ENCODE data around the gene GABPB2.

Gene GABPB2

GRCh38 chr1:151051356-151052009 is 19.1 kb upstream of the GABPB2 start:
- Mint-ChIP-seq H3K9me3 (no peaks in the 10 kb centered on the region), H3K4me1 (ENCODE audit: low read depth) (peaks cover 42% of the 10 kb centered on the region), H3K27me3 (ENCODE audit: low read depth) (no peaks in the 10 kb centered on the region), H3K4me3 (no peak overlapping the region), H3K27ac (no peak overlapping the region), H3K36me3 (ENCODE audit: low read depth) (peaks cover 44% of the 10 kb centered on the region)

GRCh38 chr1:151054971-151055547 is 15.5 kb upstream of the GABPB2 start:
- peaks cover 67% of the 10 kb centered on the region for H3K36me3 Mint-ChIP-seq (ENCODE audit: low read depth)
- H3K4me1 Mint-ChIP-seq (ENCODE audit: low read depth) = peaks cover 45% of the 10 kb centered on the region
- H3K27ac Mint-ChIP-seq = peak overlapping the region; percentile 95

GRCh38 chr1:151055581-151055980 is 15.0 kb upstream of the GABPB2 start:
- Mint-ChIP-seq H3K4me3 (peak overlapping the region; percentile 99), H3K36me3 (ENCODE audit: low read depth) (peaks cover 66% of the 10 kb centered on the region), H3K27ac (peak overlapping the region; percentile 95), H3K4me1 (ENCODE audit: low read depth) (peaks cover 44% of the 10 kb centered on the region), H3K9me3 (no peaks in the 10 kb centered on the region), H3K27me3 (ENCODE audit: low read depth) (no peaks in the 10 kb centered on the region)

More at GRCh38 chr1:151054971-151055547, 15.5 kb upstream of the GABPB2 start:
- no peaks in the 10 kb centered on the region for H3K27me3 Mint-ChIP-seq (ENCODE audit: low read depth)
- H3K9me3 Mint-ChIP-seq = no peaks in the 10 kb centered on the region
- peak overlapping the region; percentile 99 for H3K4me3 Mint-ChIP-seq

- Mint-ChIP-seq H3K36me3 (ENCODE audit: low read depth) (peaks cover 66% of the 10 kb centered on the region), H3K27ac (peak overlapping the region; percentile 95), H3K4me3 (peak overlapping the region; percentile 99), H3K27me3 (ENCODE audit: low read depth) (no peaks in the 10 kb centered on the region), H3K4me1 (ENCODE audit: low read depth) (peaks cover 47% of the 10 kb centered on the region), H3K9me3 (no peaks in the 10 kb centered on the region)
Observed at GRCh38 chr1:151056149-151056548, 14.4 kb upstream of the GABPB2 start.

- Mint-ChIP-seq H3K36me3 (ENCODE audit: low read depth) (peaks cover 48% of the 10 kb centered on the region), H3K27ac (peak overlapping the region; percentile 95), H3K4me3 (peak overlapping the region; percentile 99)
Observed at GRCh38 chr1:151058692-151059091, 11.9 kb upstream of the GABPB2 start.

GRCh38 chr1:151059109-151060006 is 11.2 kb upstream of the GABPB2 start, which contains the start of gene CDC42SE1:
Gene CDC42SE1 (minus strand): TSS chr1:151059622. CDS start chr1:151055730, 3,892 bp downstream.
- Mint-ChIP-seq H3K4me1 (ENCODE audit: low read depth) (peaks cover 44% of the 10 kb centered on the region), H3K4me3 (peak within 1 kb of the TSS; percentile 99), H3K27ac (peak within 1 kb of the TSS; percentile 95), H3K27me3 (ENCODE audit: low read depth) (no peaks in the 10 kb centered on the region), H3K9me3 (no peaks in the 10 kb centered on the region), H3K36me3 (ENCODE audit: low read depth) (peaks cover 45% of the 10 kb centered on the region)

More at GRCh38 chr1:151058692-151059091, 11.9 kb upstream of the GABPB2 start:
- H3K4me1 Mint-ChIP-seq (ENCODE audit: low read depth) = peaks cover 44% of the 10 kb centered on the region
- no peaks in the 10 kb centered on the region for H3K27me3 Mint-ChIP-seq (ENCODE audit: low read depth)
- no peaks in the 10 kb centered on the region for H3K9me3 Mint-ChIP-seq

- H3K4me3 Mint-ChIP-seq = peak within 1 kb of the TSS; percentile 99
- H3K27ac Mint-ChIP-seq = peak within 1 kb of the TSS; percentile 95
- H3K4me1 Mint-ChIP-seq (ENCODE audit: low read depth) = peaks cover 39% of the 10 kb centered on the region
- no peaks in the 10 kb centered on the region for H3K27me3 Mint-ChIP-seq (ENCODE audit: low read depth)
- H3K36me3 Mint-ChIP-seq (ENCODE audit: low read depth) = peaks cover 38% of the 10 kb centered on the region
- H3K9me3 Mint-ChIP-seq = no peaks in the 10 kb centered on the region
Observed at GRCh38 chr1:151060007-151060656, 10.4 kb upstream of the GABPB2 start, which contains the start of gene MLLT11. Gene MLLT11 (plus strand): TSS chr1:151060397. CDS start chr1:151067225, 6,828 bp downstream.

GRCh38 chr1:151060657-151061421 is 9.7 kb upstream of the GABPB2 start:
- Mint-ChIP-seq H3K4me1 (ENCODE audit: low read depth) (peaks cover 35% of the 10 kb centered on the region), H3K27ac (peak overlapping the region; percentile 95), H3K4me3 (peak overlapping the region; percentile 99), H3K9me3 (no peaks in the 10 kb centered on the region), H3K27me3 (ENCODE audit: low read depth) (no peaks in the 10 kb centered on the region), H3K36me3 (ENCODE audit: low read depth) (peaks cover 33% of the 10 kb centered on the region)

- Mint-ChIP-seq H3K9me3 (no peaks in the 10 kb centered on the region), H3K4me3 (no peak overlapping the region), H3K27me3 (ENCODE audit: low read depth) (no peaks in the 10 kb centered on the region), H3K27ac (no peak overlapping the region), H3K4me1 (ENCODE audit: low read depth) (peaks cover 28% of the 10 kb centered on the region), H3K36me3 (ENCODE audit: low read depth) (peaks cover 27% of the 10 kb centered on the region)
Observed at GRCh38 chr1:151061704-151062103, 8.9 kb upstream of the GABPB2 start.

- Mint-ChIP-seq H3K27me3 (ENCODE audit: low read depth) (no peaks in the 10 kb centered on the region), H3K36me3 (ENCODE audit: low read depth) (peaks cover 19% of the 10 kb centered on the region), H3K4me1 (ENCODE audit: low read depth) (peaks cover 20% of the 10 kb centered on the region), H3K27ac (no peak overlapping the region), H3K4me3 (no peak overlapping the region), H3K9me3 (no peaks in the 10 kb centered on the region)
Observed at GRCh38 chr1:151062741-151063371, 7.7 kb upstream of the GABPB2 start.

GRCh38 chr1:151065089-151065645 is 5.4 kb upstream of the GABPB2 start:
- peaks cover 14% of the 10 kb centered on the region for H3K4me1 Mint-ChIP-seq (ENCODE audit: low read depth)
- H3K27ac Mint-ChIP-seq = no peak overlapping the region
- H3K4me3 Mint-ChIP-seq = no peak overlapping the region
- no peaks in the 10 kb centered on the region for H3K9me3 Mint-ChIP-seq
- no peaks in the 10 kb centered on the region for H3K27me3 Mint-ChIP-seq (ENCODE audit: low read depth)
- H3K36me3 Mint-ChIP-seq (ENCODE audit: low read depth) = peaks cover 10% of the 10 kb centered on the region

- H3K4me3 Mint-ChIP-seq = no peak overlapping the region
- H3K27me3 Mint-ChIP-seq (ENCODE audit: low read depth) = no peaks in the 10 kb centered on the region
- H3K36me3 Mint-ChIP-seq (ENCODE audit: low read depth) = peaks cover 14% of the 10 kb centered on the region
- H3K4me1 Mint-ChIP-seq (ENCODE audit: low read depth) = peaks cover 15% of the 10 kb centered on the region
- no peak overlapping the region for H3K27ac Mint-ChIP-seq
- no peaks in the 10 kb centered on the region for H3K9me3 Mint-ChIP-seq
Observed at GRCh38 chr1:151067185-151067584, 3.4 kb upstream of the GABPB2 start.

GRCh38 chr1:151069103-151069486 is 1.5 kb upstream of the GABPB2 start:
- H3K9me3 Mint-ChIP-seq = no peaks in the 10 kb centered on the region
- H3K27ac Mint-ChIP-seq = peak overlapping the region; percentile 68
- H3K27me3 Mint-ChIP-seq (ENCODE audit: low read depth) = no peaks in the 10 kb centered on the region
- peaks cover 13% of the 10 kb centered on the region for H3K4me1 Mint-ChIP-seq (ENCODE audit: low read depth)
- peaks cover 17% of the 10 kb centered on the region for H3K36me3 Mint-ChIP-seq (ENCODE audit: low read depth)
- H3K4me3 Mint-ChIP-seq = peak overlapping the region; percentile 51
